GM19351 (cell line): ENCODE measurements around the gene RRAGA.

Experiments used
- ATAC-seq: cut with Tn5 transposase; IDR thresholded peaks from one replicate; pipeline ENCODE4 v1.9.1; 2021; ENCODE audit warnings: mild to moderate bottlenecking, moderate library complexity; ENCODE audit not compliant: unreplicated experiment

Gene RRAGA, protein sequence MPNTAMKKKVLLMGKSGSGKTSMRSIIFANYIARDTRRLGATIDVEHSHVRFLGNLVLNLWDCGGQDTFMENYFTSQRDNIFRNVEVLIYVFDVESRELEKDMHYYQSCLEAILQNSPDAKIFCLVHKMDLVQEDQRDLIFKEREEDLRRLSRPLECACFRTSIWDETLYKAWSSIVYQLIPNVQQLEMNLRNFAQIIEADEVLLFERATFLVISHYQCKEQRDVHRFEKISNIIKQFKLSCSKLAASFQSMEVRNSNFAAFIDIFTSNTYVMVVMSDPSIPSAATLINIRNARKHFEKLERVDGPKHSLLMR

DNA sequence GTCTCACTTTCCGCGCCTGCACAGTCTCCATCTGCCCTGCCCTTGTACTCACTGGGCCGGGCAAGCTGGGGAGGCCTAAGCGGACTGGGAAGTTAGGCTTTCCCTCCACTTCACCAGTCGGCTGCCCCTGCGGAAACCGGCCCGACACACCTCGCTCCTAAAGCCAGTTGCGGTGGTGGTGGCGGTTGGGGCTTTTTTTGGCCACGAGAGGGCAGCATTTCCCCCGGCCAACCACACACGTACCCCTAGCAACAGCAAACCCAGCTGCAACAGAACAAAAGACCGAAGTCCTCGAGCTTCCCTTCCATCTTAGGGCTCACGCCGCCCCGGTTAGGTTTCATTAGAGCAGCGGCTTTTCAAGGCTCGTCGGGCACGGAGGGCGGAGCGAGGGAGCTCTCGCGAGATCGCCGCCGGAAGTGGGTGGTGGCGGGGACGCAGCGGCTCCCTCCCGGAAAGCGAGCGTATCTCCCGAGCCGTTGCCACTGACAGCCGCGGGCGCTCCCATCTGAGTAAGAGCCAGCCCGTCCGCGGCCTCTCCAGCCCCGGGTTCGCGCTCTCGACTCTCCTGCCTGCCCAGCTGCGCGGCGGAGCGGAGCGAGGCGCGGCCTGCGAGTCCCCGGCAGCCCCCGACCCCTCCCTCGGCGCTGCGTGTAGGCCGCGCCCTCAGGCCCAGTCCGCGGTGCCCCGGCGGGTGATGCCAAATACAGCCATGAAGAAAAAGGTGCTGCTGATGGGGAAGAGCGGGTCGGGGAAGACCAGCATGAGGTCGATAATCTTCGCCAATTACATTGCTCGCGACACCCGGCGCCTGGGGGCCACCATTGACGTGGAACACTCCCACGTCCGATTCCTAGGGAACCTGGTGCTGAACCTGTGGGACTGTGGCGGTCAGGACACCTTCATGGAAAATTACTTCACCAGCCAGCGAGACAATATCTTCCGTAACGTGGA is at the start of gene RRAGA:
Gene RRAGA, plus strand, starts transcription at position 462 of the 951 bp plus-strand sequence. Its CDS starts 233 bp downstream, at position 695.
- ATAC-seq, result peak; percentile 83

GRCh38 chr9:19000133-19000532 is 49.1 kb upstream of the RRAGA start:
- no peak for ATAC-seq

GRCh38 chr9:19009391-19009965 is 39.7 kb upstream of the RRAGA start:
- no peak for ATAC-seq

DNA sequence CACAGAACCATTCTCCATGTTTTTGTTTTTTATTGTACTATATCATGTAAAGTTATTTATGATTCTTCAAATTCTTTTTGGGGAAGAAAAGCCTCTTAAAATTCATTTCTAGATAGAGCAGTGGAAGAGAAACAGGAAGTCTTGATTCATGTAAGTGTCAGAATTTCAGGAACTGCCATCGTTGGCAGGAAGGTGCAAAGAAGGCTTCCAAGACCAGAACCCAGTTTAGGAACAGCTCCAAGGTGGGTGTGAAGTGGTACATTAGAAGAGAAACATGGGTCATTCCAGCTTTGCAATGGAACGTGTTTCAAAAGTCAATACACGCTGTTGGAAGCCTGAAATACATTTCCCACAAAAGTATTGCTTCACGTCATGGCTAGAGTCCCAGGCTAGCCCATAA is 31.0 kb upstream of the RRAGA start:
- ATAC-seq, result no peak

DNA sequence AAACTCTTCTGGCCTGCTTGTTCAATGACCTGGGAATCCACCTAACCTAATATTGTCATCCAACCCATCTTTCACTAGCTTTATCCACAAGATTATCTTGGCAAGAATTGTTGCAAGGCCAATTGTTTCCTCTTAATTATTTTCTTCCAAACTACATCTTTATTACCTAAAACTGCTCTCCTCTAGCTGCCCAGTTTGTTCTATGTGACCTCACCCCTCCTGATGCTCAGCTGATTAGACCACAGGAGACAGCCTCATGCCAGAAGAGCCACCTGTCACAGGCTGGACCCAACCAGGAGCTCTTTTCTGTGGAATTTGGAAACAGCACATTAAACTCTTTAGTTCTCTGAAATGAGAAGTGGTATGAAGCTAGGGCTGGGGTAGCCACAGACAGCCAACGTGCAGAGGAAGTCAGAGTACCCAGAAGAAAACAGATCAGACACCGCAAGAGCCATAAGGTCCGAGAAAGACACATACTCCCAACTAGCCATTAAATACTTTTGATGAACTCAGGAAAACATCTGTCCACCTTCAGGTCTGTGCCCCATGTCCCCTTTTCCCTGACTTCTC is 28.3 kb upstream of the RRAGA start:
- ATAC-seq, result no peak

- ATAC-seq, result peak; percentile 6
These were observed 27.6 kb upstream of the RRAGA start for GRCh38 chr9:19021649-19022048.

GRCh38 chr9:19022206-19022605 is 27.0 kb upstream of the RRAGA start:
- ATAC-seq, result peak; percentile 43

GRCh38 chr9:19023078-19023477 is 26.1 kb upstream of the RRAGA start:
- ATAC-seq, result no peak

- no peak for ATAC-seq
These were observed 22.9 kb upstream of the RRAGA start for GRCh38 chr9:19026375-19026774.

DNA sequence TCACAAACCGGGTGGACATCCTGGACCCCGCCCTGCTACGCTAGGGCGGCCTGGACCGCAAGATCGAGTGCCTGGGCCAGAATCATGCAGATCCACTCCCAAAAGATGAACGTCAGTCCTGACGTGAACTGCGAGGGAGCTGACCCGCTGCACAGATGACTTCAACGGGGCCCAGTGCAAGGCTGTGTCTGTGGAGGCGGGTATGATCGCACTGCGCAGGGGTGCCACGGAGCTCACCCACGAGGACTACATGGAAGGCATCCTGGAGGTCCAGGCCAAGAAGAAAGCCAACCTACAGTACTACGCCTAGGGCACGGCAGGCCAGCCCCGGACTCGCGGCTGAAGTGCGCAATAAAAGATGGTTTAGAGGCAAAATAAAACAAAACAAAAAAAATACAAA is 21.4 kb upstream of the RRAGA start:
- ATAC-seq, result no peak

- ATAC-seq, result peak; percentile 61
These were observed 20.3 kb upstream of the RRAGA start for GRCh38 chr9:19028835-19029451.

GRCh38 chr9:19030899-19031298 is 18.3 kb upstream of the RRAGA start:
- ATAC-seq, result peak; percentile 90

DNA sequence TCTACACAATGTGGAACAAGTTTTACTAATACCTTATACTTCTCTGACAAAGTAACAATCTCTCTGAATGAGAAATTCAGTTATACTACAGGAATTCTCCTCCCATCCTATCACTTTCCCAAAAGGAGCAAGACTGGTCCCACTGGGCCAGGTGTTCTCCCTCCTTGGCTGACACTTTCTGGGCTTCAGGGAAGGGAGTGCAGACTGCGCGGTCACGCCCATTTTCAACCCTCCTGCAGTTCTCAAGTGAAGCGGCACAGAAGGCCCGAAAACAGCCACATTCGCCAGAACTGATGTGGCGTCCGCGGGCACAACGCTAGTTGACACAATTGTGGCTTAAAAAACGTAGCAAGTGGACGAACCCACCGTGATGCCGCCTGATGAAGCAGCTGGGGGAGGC is 16.8 kb upstream of the RRAGA start:
- ATAC-seq, result no peak

DNA sequence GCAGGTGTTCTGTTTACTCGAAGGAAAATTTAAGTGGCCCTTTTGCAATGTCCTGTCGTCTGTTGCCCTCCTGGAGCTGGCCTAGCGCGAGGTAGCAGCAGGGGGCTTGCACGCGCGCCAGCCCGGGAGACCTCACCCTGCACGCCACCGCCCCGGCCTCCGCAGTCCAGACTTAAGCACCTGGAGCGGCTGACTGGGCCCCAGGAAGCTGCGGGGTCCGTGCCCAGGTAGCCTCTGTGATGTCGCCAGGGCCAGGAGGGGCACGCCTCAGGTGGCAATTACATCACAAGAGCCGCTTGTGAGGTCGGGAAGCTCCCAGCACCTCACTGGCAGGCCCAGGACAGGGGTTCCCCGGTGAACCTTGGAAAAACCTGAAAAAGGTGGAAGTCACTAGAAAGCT is 16.2 kb upstream of the RRAGA start, which contains the start of gene SAXO1:
Gene SAXO1, minus strand, starts transcription at position 195 of the 400 bp plus-strand sequence. CDS start 301 bp downstream, outside the sequence.
- no peak for ATAC-seq

GRCh38 chr9:19036611-19037010 is 12.6 kb upstream of the RRAGA start:
- no peak for ATAC-seq

DNA sequence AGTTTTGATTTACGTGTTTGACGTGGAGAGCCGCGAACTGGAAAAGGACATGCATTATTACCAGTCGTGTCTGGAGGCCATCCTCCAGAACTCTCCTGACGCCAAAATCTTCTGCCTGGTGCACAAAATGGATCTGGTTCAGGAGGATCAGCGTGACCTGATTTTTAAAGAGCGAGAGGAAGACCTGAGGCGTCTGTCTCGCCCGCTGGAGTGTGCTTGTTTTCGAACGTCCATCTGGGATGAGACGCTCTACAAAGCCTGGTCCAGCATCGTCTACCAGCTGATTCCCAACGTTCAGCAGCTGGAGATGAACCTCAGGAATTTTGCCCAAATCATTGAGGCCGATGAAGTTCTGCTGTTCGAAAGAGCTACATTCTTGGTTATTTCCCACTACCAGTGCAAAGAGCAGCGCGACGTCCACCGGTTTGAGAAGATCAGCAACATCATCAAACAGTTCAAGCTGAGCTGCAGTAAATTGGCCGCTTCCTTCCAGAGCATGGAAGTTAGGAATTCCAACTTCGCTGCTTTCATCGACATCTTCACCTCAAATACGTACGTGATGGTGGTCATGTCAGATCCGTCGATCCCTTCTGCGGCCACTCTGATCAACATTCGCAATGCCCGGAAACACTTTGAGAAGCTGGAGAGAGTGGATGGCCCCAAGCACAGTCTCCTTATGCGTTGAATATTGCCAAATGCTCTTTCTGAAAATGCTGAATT is 850 bp downstream of the RRAGA start:
- ATAC-seq, result no peak

- no peak for ATAC-seq
These were observed 1.7 kb downstream of the RRAGA start for GRCh38 chr9:19050637-19051591.

DNA sequence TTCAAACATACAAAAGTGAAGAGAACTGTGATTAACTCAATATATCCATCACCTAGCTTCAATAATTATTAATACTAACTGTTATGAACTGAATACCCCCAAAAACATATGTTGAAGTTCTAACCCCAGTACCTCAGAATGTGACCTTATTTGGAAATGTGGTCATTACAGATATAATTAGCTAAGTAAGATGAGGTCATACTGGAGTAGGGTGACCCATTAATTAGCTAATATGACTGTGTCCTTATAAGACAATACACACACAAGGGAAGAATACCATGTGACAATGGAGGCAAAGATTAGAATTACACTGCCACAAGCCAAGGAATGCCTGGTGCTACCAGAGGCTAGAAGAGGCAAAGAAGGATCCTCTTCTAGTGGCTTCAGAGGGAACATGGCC is 7.8 kb downstream of the RRAGA start:
- ATAC-seq, result no peak

- ATAC-seq, result no peak
These were observed 25.0 kb downstream of the RRAGA start for GRCh38 chr9:19074229-19074628.
